ENCODE measurements around the gene STK33. TPM values are rescaled to one million over a fixed set of nuclear protein-coding genes. Genes with fewer than 3 reads are reported as not detected.

The STK33 gene
- total RNA-seq, 4 donors from 2014 or later, result 1.9 to 18.9 (median 3.1) TPM

DNA sequence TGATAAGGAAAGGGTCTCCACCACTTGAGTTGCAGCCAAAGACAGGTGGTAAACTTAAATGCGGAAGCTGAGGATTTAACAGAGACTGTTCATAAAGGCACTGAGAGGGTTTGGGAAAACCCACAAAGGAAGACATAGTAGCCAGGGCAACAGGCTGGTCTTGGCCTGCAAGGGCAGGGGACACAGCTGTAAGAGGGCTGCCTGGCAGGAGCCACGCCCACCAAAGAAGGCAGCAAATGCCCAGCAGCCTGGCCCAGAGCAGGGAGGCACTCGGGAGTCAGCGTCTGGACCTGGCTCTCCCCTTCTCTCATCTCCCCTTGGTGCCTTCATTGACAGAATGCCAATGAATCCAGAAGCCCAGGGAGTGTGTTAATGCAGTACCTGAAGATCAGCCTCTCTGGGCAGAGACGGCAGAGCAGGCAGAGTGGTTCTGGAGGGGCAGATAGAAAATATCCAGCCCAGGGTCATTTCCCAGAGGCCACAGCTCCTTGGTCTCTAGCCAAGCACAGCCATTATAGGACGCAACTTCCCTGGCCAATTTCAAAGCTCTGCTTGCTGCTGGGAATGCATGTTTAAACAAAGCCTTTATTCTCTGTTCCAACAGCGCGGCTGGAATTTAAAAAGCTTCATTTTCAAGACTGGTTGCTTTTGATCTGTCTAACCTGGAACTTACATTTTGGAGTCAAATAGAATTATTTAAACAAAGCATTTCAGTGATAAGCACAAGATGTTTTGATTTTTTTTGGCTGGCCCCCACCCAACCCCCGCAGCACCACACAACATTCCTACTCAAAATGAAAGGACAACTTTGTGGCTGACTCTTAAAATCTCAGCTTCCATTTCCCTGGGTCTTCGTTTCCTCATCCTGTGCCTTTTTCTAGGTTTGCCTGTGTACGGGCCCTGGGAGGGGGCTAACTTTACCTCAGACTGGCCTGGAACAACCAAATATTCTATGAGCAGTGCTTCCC is 204.7 kb downstream of the STK33 start:
- no peak overlapping the region for H3K4me3 ChIP-seq
- H3K36me3 ChIP-seq, result no peaks in the 10 kb centered on the region
- H3K27ac ChIP-seq, result peak overlapping the region in 1 of 4 donors; percentile 53
- no peaks in the 10 kb centered on the region for H3K4me1 ChIP-seq
- TF ChIP-seq POLR2A (IDR thresholded peaks at IDR 0.05), result no peak
- TF ChIP-seq, protein P1, sequence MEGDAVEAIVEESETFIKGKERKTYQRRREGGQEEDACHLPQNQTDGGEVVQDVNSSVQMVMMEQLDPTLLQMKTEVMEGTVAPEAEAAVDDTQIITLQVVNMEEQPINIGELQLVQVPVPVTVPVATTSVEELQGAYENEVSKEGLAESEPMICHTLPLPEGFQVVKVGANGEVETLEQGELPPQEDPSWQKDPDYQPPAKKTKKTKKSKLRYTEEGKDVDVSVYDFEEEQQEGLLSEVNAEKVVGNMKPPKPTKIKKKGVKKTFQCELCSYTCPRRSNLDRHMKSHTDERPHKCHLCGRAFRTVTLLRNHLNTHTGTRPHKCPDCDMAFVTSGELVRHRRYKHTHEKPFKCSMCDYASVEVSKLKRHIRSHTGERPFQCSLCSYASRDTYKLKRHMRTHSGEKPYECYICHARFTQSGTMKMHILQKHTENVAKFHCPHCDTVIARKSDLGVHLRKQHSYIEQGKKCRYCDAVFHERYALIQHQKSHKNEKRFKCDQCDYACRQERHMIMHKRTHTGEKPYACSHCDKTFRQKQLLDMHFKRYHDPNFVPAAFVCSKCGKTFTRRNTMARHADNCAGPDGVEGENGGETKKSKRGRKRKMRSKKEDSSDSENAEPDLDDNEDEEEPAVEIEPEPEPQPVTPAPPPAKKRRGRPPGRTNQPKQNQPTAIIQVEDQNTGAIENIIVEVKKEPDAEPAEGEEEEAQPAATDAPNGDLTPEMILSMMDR (IDR thresholded peaks at IDR 0.05), result no peak
- no peak for DNase-seq
- H3K9me3 ChIP-seq, result no peaks in the 10 kb centered on the region
- no peaks in the 10 kb centered on the region for H3K27me3 ChIP-seq

DNA sequence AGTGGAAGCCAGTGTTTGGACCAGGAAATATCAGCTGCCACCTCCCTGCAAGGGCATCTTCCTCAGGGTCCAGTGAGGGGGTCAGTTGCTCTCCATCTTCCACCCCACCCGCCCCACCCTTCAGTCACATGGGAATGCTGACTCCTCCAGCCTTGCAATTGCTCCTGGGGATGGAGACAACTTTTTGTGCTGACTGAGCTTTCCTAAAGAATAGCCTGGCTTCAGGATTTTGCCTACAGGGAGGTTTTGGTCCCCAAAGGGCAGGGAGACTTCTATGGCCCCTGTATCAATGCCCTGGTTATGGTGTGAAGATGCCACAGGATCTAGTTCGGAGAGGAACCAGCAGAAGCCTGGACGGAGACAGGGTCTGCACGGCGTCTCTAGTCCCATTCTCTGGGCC is 206.3 kb downstream of the STK33 start:
- no peaks in the 10 kb centered on the region for H3K36me3 ChIP-seq
- H3K9me3 ChIP-seq, result no peaks in the 10 kb centered on the region
- no peak overlapping the region for H3K4me3 ChIP-seq
- no peaks in the 10 kb centered on the region for H3K4me1 ChIP-seq
- TF ChIP-seq POLR2A (IDR thresholded peaks at IDR 0.05), result no peak
- TF ChIP-seq, protein P1 (IDR thresholded peaks at IDR 0.05), result no peak
- H3K27ac ChIP-seq, result no peak overlapping the region
- H3K27me3 ChIP-seq, result no peaks in the 10 kb centered on the region
- no peak for DNase-seq

GRCh38 chr11:8387141-8387540 is 206.9 kb downstream of the STK33 start:
- DNase-seq, result no peak
- Histone ChIP-seq H3K27me3 (no peaks in the 10 kb centered on the region), H3K4me3 (no peak overlapping the region), H3K4me1 (no peaks in the 10 kb centered on the region), H3K9me3 (no peaks in the 10 kb centered on the region), H3K27ac (no peak overlapping the region), H3K36me3 (no peaks in the 10 kb centered on the region)
- TF ChIP-seq, protein P1 (IDR thresholded peaks at IDR 0.05), result no peak
- no peak for TF ChIP-seq POLR2A (IDR thresholded peaks at IDR 0.05)

- no peak for DNase-seq
- TF ChIP-seq, protein P1 (IDR thresholded peaks at IDR 0.05), result no peak
- TF ChIP-seq POLR2A (IDR thresholded peaks at IDR 0.05), result no peak
- H3K4me3 ChIP-seq, result no peak overlapping the region
- H3K27ac ChIP-seq, result no peak overlapping the region
- no peaks in the 10 kb centered on the region for H3K36me3 ChIP-seq
- no peaks in the 10 kb centered on the region for H3K9me3 ChIP-seq
- no peaks in the 10 kb centered on the region for H3K4me1 ChIP-seq
- no peaks in the 10 kb centered on the region for H3K27me3 ChIP-seq
Measured at GRCh38 chr11:8386134-8386864, 207.7 kb downstream of the STK33 start.

DNA sequence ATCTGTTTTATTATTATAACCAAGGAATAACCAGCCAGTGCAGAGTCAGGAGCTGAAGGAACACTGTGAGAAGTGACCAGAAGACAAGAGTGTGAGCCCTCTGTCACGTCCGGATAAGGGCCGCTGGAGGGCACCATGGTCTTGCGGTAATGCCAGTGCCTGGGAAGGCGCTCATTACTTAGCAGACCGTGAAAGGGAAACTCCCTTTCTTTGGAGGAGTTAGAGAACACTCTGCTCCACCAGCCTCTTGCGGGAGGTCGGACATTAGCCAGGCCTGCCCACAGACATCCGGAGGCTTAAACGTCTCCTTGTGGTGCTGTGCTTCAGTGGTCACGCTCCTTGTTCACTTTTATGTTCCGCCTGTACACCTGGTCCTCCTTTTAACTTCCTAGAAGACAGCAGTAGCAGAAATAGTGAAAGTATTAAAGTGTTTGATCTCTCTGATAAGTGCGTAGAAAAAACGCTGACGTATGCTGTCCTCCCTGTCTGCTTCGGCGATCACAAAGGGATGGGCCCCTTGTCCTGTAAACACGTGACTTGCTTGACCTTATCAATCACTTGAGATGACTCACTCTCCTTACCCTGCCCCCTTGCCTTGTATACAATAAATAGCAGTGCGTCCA is 209.7 kb downstream of the STK33 start:
- Histone ChIP-seq H3K27ac (no peak overlapping the region), H3K4me3 (peak overlapping the region in 1 of 4 donors; percentile 27), H3K9me3 (no peaks in the 10 kb centered on the region), H3K36me3 (no peaks in the 10 kb centered on the region), H3K27me3 (no peaks in the 10 kb centered on the region), H3K4me1 (no peaks in the 10 kb centered on the region)
- TF ChIP-seq POLR2A (IDR thresholded peaks at IDR 0.05), result no peak
- TF ChIP-seq, protein P1 (IDR thresholded peaks at IDR 0.05), result peak in 3 of 6 experiments; percentile 20 to 31 (median 30)
- DNase-seq, result peak in 1 of 3 donors; percentile 68
